AG04450 (cell line): ENCODE data around the gene GALNT9. TPM values are rescaled to one million over a fixed set of nuclear protein-coding genes. Genes with fewer than 3 reads are reported as not detected.
"Not testable (repeated sequence)": the region's sequence is repeated elsewhere in the genome, so short reads cannot be mapped to it uniquely, and the experiment has no call there.

Experiments
- CTCF ChIA-PET: fragments of 300-600, 350-600 bp; formaldehyde crosslinking; extraction: SDS; loops from one replicate; lab custom pipeline; 2022; ENCODE audit warnings: antibody characterized with exemption, inconsistent platforms; lab: Charles Lee
- POLR2A ChIA-PET: fragments of 350-600 bp; formaldehyde crosslinking; extraction: SDS; loops from one replicate; lab custom pipeline; 2021; ENCODE audit warnings: antibody characterized with exemption, inconsistent platforms; lab: Yijun Ruan, JAX
- DNase-seq: peaks from one replicate; pipeline ENCODE4 v3.0.0-alpha.2; 2011; ENCODE audit warnings: low read depth, low spot score
- H3K27ac ChIP-seq: one replicate; pipeline ENCODE4 v1.5.1; 2012; ENCODE audit warnings: low read depth, low read length, control low read depth
- H3K27me3 ChIP-seq: one replicate; pipeline ENCODE4 v1.6.0; 2012; ENCODE audit warnings: low read length; ENCODE audit not compliant: control insufficient read depth, insufficient read depth
- H3K4me3 ChIP-seq: 2 replicates; pipeline ENCODE4 v1.5.1; 2011; ENCODE audit warnings: mild to moderate bottlenecking, low read depth, low read length, control low read depth
- H3K9me3 ChIP-seq: 2 replicates; pipeline ENCODE4 v1.5.1; 2012; ENCODE audit warnings: low read length; ENCODE audit not compliant: control insufficient read depth, insufficient read depth
- polyA plus RNA-seq: library from polyadenylated mRNA; depleted of rRNA; stranded (reverse); fragments of >200 nt; gene quantifications from 2 replicates; pipeline ENCODE4 v1.2.3, GENCODE V29; 2011
- TF ChIP-seq, protein P1 (sequence below): IDR thresholded peaks from 2 replicates; pipeline ENCODE4 v1.5.1; 2011; ENCODE audit warnings: low read depth, low read length, control low read depth, inconsistent platforms

The GALNT9 gene
- polyA plus RNA-seq, 1 experiment: not detected

DNA sequence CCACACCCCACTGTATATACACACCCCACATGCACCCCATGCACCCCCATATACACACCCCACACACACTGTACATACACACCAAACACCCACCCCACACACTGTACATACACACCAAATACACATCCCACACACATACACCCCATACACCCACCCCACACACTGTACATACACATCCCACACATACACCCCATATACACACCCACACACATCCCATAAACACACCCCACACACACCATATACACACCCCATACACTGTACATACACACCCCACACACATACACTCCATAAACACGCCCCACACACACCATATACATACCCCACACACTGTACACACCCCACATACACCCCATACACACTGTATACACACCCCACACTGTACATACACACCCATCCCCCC, 102.8 kb downstream of the GALNT9 start:
- no peak overlapping the region for H3K4me3 ChIP-seq
- POLR2A ChIA-PET: no interaction called here
- TF ChIP-seq, protein P1, sequence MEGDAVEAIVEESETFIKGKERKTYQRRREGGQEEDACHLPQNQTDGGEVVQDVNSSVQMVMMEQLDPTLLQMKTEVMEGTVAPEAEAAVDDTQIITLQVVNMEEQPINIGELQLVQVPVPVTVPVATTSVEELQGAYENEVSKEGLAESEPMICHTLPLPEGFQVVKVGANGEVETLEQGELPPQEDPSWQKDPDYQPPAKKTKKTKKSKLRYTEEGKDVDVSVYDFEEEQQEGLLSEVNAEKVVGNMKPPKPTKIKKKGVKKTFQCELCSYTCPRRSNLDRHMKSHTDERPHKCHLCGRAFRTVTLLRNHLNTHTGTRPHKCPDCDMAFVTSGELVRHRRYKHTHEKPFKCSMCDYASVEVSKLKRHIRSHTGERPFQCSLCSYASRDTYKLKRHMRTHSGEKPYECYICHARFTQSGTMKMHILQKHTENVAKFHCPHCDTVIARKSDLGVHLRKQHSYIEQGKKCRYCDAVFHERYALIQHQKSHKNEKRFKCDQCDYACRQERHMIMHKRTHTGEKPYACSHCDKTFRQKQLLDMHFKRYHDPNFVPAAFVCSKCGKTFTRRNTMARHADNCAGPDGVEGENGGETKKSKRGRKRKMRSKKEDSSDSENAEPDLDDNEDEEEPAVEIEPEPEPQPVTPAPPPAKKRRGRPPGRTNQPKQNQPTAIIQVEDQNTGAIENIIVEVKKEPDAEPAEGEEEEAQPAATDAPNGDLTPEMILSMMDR: no peak
- no peaks in the 10 kb centered on the region for H3K27me3 ChIP-seq
- H3K9me3 ChIP-seq: peaks cover 54% of the 10 kb centered on the region
- DNase-seq: no peak
- CTCF ChIA-PET: no interaction called here
- no peak overlapping the region for H3K27ac ChIP-seq

DNA sequence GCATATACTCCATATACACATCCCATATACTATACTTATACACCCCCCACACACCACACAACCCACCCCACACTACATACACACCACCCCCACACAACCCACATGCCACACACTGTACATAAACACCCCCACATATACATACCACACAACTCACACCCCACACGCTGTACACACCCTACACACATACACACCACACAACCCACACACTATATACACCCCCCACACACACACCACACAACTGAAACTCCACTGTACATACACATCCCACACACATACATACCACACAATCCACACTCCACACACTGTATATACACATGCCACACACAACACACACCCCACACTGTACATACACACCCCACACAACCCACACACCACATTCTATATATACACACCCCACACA, 104.2 kb downstream of the GALNT9 start:
- no peaks in the 10 kb centered on the region for H3K27me3 ChIP-seq
- CTCF ChIA-PET: no interaction called here
- H3K27ac ChIP-seq: no peak overlapping the region
- H3K9me3 ChIP-seq: peaks cover 45% of the 10 kb centered on the region
- TF ChIP-seq, protein P1: no peak
- H3K4me3 ChIP-seq: no peak overlapping the region
- POLR2A ChIA-PET: no interaction called here
- no peak for DNase-seq

DNA sequence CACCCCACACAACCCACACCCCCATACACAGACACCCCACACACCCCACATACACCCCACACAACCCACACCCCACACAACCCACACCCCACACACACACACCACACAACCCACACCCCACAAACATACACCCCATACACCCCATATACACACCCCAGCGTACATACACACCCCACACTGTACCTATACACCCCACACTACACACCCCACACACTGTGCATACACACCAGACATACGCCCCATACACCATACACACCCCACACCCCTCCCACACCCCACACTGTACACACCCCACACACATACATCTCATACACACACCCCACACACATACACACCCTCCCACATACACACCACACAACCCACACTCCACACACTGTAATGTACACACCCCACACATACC, 104.9 kb downstream of the GALNT9 start:
- TF ChIP-seq, protein P1: no peak
- DNase-seq: no peak
- CTCF ChIA-PET: no interaction called here
- POLR2A ChIA-PET: no interaction called here
- peaks cover 38% of the 10 kb centered on the region for H3K9me3 ChIP-seq
- no peak overlapping the region for H3K27ac ChIP-seq
- H3K4me3 ChIP-seq: no peak overlapping the region
- no peaks in the 10 kb centered on the region for H3K27me3 ChIP-seq

DNA sequence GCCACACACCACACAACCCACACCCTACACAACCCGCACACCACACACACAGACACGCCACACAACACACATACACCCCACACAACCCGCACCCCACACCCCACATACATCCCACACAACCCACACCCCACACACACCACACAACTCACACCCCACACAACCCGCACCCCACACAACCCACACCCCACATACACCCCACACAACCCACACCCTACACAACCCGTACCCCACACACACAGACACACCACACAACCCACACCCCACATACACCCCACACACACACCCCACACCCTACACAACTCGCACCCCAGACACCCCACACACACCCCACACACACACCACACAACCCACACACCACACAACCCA, 106.6 kb downstream of the GALNT9 start:
- H3K4me3 ChIP-seq: no peak overlapping the region
- H3K27me3 ChIP-seq: no peaks in the 10 kb centered on the region
- peaks cover 24% of the 10 kb centered on the region for H3K9me3 ChIP-seq
- DNase-seq: no peak
- TF ChIP-seq, protein P1: no peak
- CTCF ChIA-PET: no interaction called here
- POLR2A ChIA-PET: no interaction called here
- H3K27ac ChIP-seq: no peak overlapping the region

DNA sequence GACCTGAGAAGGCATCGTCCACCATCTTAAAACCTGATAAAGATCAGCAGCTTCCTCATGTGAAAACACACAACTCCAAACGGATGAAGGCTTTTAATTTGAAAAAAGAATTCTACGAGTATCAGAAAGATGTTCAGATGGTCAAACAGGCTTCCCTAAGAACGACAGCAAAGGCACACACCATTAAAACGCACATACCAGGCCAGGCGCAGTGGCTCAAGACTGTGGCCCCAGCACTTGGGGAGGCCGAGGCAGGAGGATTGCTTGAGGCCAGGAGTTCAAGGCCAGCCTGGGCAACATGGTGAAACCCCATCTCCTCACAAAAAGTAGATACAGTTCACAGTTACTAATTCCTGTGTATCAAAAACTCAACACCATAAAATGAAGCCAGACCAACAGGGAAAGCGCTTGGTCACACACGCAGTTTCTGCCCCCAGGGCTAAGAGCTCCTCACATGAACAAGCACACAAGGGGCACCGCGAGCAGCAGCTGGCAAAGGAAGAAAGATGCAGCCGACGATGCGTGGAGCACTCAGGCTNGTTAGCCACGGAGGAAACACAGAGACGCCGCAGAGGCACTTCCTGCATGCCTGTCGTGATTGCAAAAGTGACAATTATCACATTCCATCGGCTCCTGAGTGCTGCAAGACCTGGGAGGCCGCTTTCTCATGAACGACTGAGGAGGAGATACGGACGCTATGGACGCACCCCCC, 107.1 kb downstream of the GALNT9 start:
- TF ChIP-seq, protein P1: no peak
- Histone ChIP-seq H3K4me3 (no peak overlapping the region), H3K27me3 (no peaks in the 10 kb centered on the region), H3K27ac (no peak overlapping the region), H3K9me3 (peaks cover 20% of the 10 kb centered on the region)
- DNase-seq: no peak
- CTCF ChIA-PET: no interaction called here
- POLR2A ChIA-PET: no interaction called here

DNA sequence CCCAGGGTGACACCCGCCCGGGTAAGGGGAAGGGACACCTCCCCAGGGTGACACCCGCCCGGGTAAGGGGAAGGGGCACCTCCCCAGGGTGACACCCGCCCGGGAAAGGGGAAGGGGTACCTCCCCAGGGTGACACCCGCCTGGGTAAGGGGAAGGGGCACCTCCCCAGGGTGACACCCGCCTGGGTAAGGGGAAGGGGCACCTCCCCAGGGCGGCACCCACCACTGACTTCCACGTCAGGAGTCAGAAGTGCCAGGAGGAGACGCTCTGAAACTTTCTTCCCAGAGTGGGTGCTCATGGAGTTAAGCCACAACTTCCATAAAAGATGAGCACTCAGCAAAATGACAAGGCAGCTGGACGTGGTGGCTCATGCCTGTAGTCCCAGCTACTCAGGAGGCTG, 109.6 kb downstream of the GALNT9 start:
- H3K9me3 ChIP-seq: peaks cover 20% of the 10 kb centered on the region
- H3K4me3 ChIP-seq, DNase-seq, CTCF ChIA-PET, H3K27me3 ChIP-seq, H3K27ac ChIP-seq, POLR2A ChIA-PET: not testable (repeated sequence)
